OCI-M1 (cell line): ENCODE measurements around the gene TSEN54.
"Not testable (repeated sequence)": the region's sequence is repeated elsewhere in the genome, so short reads cannot be mapped to it uniquely, and the experiment has no call there.

Experiments used
- DNase-seq: peaks from one replicate; lab custom pipeline; 2025; lab: John Stamatoyannopoulos, UW

Gene TSEN54

GRCh38 chr17:75518983-75519537, 2.7 kb downstream of the TSEN54 start:
- DNase-seq = no peak

GRCh38 chr17:75520413-75520812, 4.1 kb downstream of the TSEN54 start:
- DNase-seq = not testable (repeated sequence)

- no peak for DNase-seq
These were observed 5.0 kb downstream of the TSEN54 start for GRCh38 chr17:75521290-75521689.

- DNase-seq = no peak
These were observed 5.8 kb downstream of the TSEN54 start for GRCh38 chr17:75521951-75522727.

- no peak for DNase-seq
These were observed 7.3 kb downstream of the TSEN54 start for GRCh38 chr17:75523647-75524046.

GRCh38 chr17:75524269-75524969, 8.1 kb downstream of the TSEN54 start:
- DNase-seq = no peak

- peak; percentile 87 for DNase-seq
These were observed 8.9 kb downstream of the TSEN54 start, which contains the start of gene LLGL2 for GRCh38 chr17:75524970-75525805. LLGL2 (plus strand) TSS chr17:75525697; CDS start chr17:75543427, 17,730 bp downstream.

GRCh38 chr17:75525806-75526554, 9.7 kb downstream of the TSEN54 start:
- no peak for DNase-seq

GRCh38 chr17:75526555-75527270, 10.4 kb downstream of the TSEN54 start:
- DNase-seq = no peak

- no peak for DNase-seq
These were observed 14.8 kb downstream of the TSEN54 start for GRCh38 chr17:75530837-75531720.

GRCh38 chr17:75531721-75532072, 15.4 kb downstream of the TSEN54 start:
- no peak for DNase-seq

GRCh38 chr17:75535119-75535537, 18.8 kb downstream of the TSEN54 start:
- DNase-seq = no peak

GRCh38 chr17:75535871-75536270, 19.5 kb downstream of the TSEN54 start:
- DNase-seq = no peak

- DNase-seq = no peak
These were observed 20.0 kb downstream of the TSEN54 start for GRCh38 chr17:75536366-75536765.

GRCh38 chr17:75539967-75540729, 23.8 kb downstream of the TSEN54 start:
- DNase-seq = no peak

GRCh38 chr17:75540923-75541503, 24.7 kb downstream of the TSEN54 start:
- DNase-seq = no peak

- no peak for DNase-seq
These were observed 25.9 kb downstream of the TSEN54 start for GRCh38 chr17:75542229-75542628.

- DNase-seq = no peak
These were observed 26.5 kb downstream of the TSEN54 start for GRCh38 chr17:75542728-75543336.
